DND-41 (cell line): Measurements from ENCODE around the gene GOLGA1.

ENCODE experiments used
- ATAC-seq: fragments of 200-7000 bp; cut with Tn5 transposase; 3 replicates; pipeline ENCODE4 v1.9.1; 2021; ENCODE audit warnings: low read depth; ENCODE audit not compliant: insufficient read depth
- DNase-seq: peaks from one replicate; pipeline ENCODE4 v3.0.0-alpha.2; 2020
- H2AFZ ChIP-seq: 2 replicates; pipeline ENCODE4 v1.6.0; 2012; ENCODE audit warnings: low read depth, low read length
- H3K27ac ChIP-seq: 2 replicates; pipeline ENCODE4 v1.5.1; 2012; ENCODE audit warnings: low read length, inconsistent platforms
- H3K27me3 ChIP-seq: fragments of 200-600 bp; sonication (generic); 2 replicates; pipeline ENCODE4 v1.6.0; 2012; ENCODE audit warnings: low read length, mild to moderate bottlenecking, inconsistent platforms; ENCODE audit not compliant: insufficient read depth, poor library complexity
- H3K36me3 ChIP-seq: 2 replicates; pipeline ENCODE4 v1.5.1; 2012; ENCODE audit warnings: low read length, inconsistent platforms; ENCODE audit not compliant: insufficient read depth
- H3K4me1 ChIP-seq: 2 replicates; pipeline ENCODE4 v1.5.1; 2012; ENCODE audit warnings: mild to moderate bottlenecking, low read length; ENCODE audit not compliant: insufficient read depth
- H3K4me2 ChIP-seq: 2 replicates; pipeline ENCODE4 v1.6.0; 2012; ENCODE audit warnings: mild to moderate bottlenecking, moderate library complexity, low read length, inconsistent platforms; ENCODE audit not compliant: insufficient read depth
- H3K4me3 ChIP-seq, 2 experiments: fragments of 200-600 bp in 1 of 2; shearing (Covaris generic) in 1 of 2; 2 replicates each; pipeline ENCODE4 v1.5.1; 2012 to 2016; ENCODE audit warnings: inconsistent platforms in 2 of 2, low read length in 2 of 2, mild to moderate bottlenecking in 2 of 2, low read depth in 1 of 2, moderate library complexity in 1 of 2
- H3K79me2 ChIP-seq: 2 replicates; pipeline ENCODE4 v1.6.0; 2012; ENCODE audit warnings: low read length, inconsistent platforms; ENCODE audit not compliant: insufficient read depth
- H3K9ac ChIP-seq: 2 replicates; pipeline ENCODE4 v1.6.0; 2012; ENCODE audit warnings: low read depth, mild to moderate bottlenecking, inconsistent platforms, low read length, moderate library complexity
- H3K9me3 ChIP-seq: 2 replicates; pipeline ENCODE4 v1.5.1; 2012; ENCODE audit warnings: low read length, moderate library complexity, mild to moderate bottlenecking, inconsistent platforms; ENCODE audit not compliant: insufficient read depth, severe bottlenecking
- H4K20me1 ChIP-seq: 2 replicates; pipeline ENCODE4 v1.6.0; 2012; ENCODE audit warnings: low read length; ENCODE audit not compliant: insufficient read depth
- EZH2 ChIP-seq: IDR thresholded peaks from 3 replicates; pipeline ENCODE4 v1.6.1; 2012; ENCODE audit warnings: borderline replicate concordance, low read depth, mild to moderate bottlenecking, moderate library complexity, low read length, inconsistent platforms; ENCODE audit not compliant: severe bottlenecking
- TF ChIP-seq, protein P1 (sequence below): IDR thresholded peaks from 2 replicates; pipeline ENCODE4 v1.5.1; 2012; ENCODE audit warnings: borderline replicate concordance, low read length, moderate library complexity, mild to moderate bottlenecking; ENCODE audit not compliant: poor library complexity, severe bottlenecking; ENCODE audit errors: extremely low read depth

The GOLGA1 gene

DNA sequence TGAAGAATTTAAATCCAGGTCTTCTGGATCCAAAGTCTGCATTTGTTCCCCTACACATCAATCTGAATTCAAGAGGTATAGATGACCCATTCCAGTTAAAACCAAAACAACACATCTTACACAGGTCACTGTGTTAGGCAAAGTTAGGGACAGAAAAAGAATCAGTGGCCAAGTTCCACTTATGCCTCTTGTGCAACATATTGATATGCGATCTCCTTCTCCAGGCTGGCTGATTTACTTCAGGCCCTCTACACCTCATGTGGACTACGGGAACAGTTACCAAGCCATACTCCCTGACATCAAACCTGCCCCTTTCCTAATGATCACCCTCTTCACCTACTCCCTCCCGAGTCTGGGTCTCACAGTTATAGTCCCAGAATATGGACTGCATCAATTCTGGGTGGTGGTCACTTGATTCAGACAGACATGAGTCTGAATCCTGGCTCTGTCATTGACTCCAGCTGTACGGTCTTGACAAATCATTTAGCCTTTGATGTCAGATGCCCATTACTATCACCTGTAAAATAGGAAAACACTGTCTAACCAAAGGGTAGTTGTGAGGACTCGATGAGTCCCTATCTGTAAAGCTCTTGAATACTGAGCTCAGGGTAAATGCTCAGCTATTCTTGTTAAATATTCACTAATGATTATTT is 26.0 kb downstream of the GOLGA1 start:
- no peak for DNase-seq
- no peak overlapping the region for H3K4me2 ChIP-seq
- H4K20me1 ChIP-seq, result no peaks in the 10 kb centered on the region
- H3K4me3 ChIP-seq, result no peak overlapping the region
- H3K27me3 ChIP-seq, result no peaks in the 10 kb centered on the region
- no peak overlapping the region for H2AFZ ChIP-seq
- H3K36me3 ChIP-seq, result peaks cover 39% of the 10 kb centered on the region
- H3K79me2 ChIP-seq, result no peaks in the 10 kb centered on the region
- TF ChIP-seq, protein P1, sequence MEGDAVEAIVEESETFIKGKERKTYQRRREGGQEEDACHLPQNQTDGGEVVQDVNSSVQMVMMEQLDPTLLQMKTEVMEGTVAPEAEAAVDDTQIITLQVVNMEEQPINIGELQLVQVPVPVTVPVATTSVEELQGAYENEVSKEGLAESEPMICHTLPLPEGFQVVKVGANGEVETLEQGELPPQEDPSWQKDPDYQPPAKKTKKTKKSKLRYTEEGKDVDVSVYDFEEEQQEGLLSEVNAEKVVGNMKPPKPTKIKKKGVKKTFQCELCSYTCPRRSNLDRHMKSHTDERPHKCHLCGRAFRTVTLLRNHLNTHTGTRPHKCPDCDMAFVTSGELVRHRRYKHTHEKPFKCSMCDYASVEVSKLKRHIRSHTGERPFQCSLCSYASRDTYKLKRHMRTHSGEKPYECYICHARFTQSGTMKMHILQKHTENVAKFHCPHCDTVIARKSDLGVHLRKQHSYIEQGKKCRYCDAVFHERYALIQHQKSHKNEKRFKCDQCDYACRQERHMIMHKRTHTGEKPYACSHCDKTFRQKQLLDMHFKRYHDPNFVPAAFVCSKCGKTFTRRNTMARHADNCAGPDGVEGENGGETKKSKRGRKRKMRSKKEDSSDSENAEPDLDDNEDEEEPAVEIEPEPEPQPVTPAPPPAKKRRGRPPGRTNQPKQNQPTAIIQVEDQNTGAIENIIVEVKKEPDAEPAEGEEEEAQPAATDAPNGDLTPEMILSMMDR, result no peak
- TF ChIP-seq EZH2, result no peak
- H3K4me1 ChIP-seq, result no peaks in the 10 kb centered on the region
- ATAC-seq, result no peak
- H3K9ac ChIP-seq, result no peak overlapping the region
- no peaks in the 10 kb centered on the region for H3K9me3 ChIP-seq
- H3K27ac ChIP-seq, result no peak overlapping the region

DNA sequence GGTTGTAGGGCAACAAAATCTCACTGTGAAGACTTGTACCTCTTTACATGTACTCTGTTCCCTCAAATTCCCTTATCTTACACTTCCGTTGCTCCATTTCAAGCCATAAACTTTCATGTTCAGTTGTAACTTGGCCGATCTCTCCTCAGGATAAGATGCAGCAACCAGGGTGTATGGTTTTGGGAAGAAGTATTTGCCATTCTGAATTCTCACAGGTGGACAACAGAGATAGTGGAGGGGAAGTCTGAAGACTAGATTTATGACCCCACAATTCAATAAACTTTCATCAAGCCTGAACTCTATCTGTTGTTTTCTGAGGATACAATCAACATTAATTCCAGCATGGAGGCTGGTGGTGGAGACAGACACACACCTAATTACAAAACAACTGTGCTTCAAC is 27.5 kb downstream of the GOLGA1 start:
- ATAC-seq (no peak), DNase-seq (no peak)
- Histone ChIP-seq H3K4me1 (no peaks in the 10 kb centered on the region), H3K79me2 (no peaks in the 10 kb centered on the region), H3K9ac (no peak overlapping the region), H3K36me3 (peaks cover 31% of the 10 kb centered on the region), H3K27me3 (no peaks in the 10 kb centered on the region), H3K9me3 (no peaks in the 10 kb centered on the region), H3K4me2 (no peak overlapping the region), H3K27ac (no peak overlapping the region), H4K20me1 (no peaks in the 10 kb centered on the region), H3K4me3 (no peak overlapping the region), H2AFZ (no peak overlapping the region)
- no peak for TF ChIP-seq EZH2
- TF ChIP-seq, protein P1, result no peak

- H3K9ac ChIP-seq, result no peak overlapping the region
- no peaks in the 10 kb centered on the region for H4K20me1 ChIP-seq
- DNase-seq, result no peak
- ATAC-seq, result no peak
- no peaks in the 10 kb centered on the region for H3K79me2 ChIP-seq
- no peak overlapping the region for H2AFZ ChIP-seq
- H3K9me3 ChIP-seq, result no peaks in the 10 kb centered on the region
- no peaks in the 10 kb centered on the region for H3K4me1 ChIP-seq
- no peak overlapping the region for H3K4me2 ChIP-seq
- no peaks in the 10 kb centered on the region for H3K27me3 ChIP-seq
- no peak overlapping the region for H3K27ac ChIP-seq
- TF ChIP-seq EZH2, result no peak
- TF ChIP-seq, protein P1, result no peak
- H3K36me3 ChIP-seq, result peaks cover 34% of the 10 kb centered on the region
- H3K4me3 ChIP-seq, result no peak overlapping the region
These were observed 29.1 kb downstream of the GOLGA1 start for GRCh38 chr9:124911766-124912165.
